HG03060 (cell line): Measurements from ENCODE around the gene PRPF40B.
"Not testable (repeated sequence)": the region's sequence is repeated elsewhere in the genome, so short reads cannot be mapped to it uniquely, and the experiment has no call there.

ENCODE experiments used
- ATAC-seq: cut with Tn5 transposase; IDR thresholded peaks from one replicate; pipeline ENCODE4 v1.9.1; 2021; ENCODE audit warnings: low read depth, moderate number of reproducible peaks; ENCODE audit not compliant: unreplicated experiment

Gene PRPF40B

DNA sequence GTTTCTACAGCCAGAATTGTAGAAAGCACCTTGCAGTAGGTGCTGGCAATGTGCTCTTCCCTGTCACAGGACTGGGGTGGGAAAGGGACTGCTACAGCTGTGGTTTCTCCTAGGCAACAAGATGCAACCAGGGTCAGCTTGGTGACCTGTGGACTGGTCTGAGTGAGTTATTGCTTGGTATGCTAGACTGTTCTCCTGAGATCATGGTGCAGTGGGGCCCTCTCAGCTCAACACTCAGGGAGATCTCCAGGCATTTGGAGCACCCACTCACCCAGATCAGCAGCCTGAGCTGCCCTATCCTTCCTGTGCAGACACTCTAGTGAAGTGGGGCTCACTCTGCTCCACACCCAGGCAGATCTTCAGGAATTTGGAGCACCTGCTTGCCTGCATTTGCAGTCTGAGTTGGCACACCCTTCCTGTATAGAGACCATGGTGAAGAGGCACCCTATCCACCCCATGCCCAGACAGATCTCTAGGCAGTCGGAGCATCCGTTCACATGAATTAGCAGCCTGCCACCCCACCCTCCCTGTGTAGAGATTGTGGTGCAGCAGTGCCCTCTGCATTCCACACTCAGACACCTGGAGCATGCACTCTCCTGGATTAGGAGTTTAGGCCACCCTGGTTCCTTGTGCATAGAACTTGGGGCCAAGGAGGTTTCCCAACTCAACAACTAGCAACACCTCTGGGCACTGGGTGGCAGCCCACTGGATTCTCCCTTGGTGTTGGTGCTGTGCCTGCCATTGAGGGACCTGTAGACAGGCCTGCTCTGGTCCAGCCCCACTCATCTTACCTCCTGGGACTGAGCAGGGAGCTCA, 14.1 kb upstream of the PRPF40B start:
- no peak for ATAC-seq

- no peak for ATAC-seq
Observed at GRCh38 chr12:49609875-49610154, 13.5 kb upstream of the PRPF40B start.

DNA sequence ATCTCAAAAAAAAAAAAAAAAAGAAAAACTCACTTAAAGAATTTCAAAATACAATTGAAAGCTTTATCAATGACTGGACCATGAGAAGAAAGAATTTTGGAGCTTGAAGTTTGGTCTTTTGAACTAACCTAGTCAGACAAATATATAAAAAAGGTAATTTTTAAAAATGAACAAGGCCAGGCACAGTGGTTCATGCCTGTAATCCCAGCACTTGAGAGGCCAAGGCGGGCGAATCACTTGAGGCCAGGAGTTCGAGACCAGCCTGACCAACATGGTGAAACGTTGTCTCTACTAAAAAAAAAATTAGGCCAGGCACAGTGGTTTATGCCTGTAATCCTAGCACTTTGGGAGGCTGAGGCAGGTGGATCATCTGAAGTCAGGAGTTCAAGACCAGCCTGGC, 12.6 kb upstream of the PRPF40B start:
- ATAC-seq, result not testable (repeated sequence)

- ATAC-seq, result no peak
Observed at GRCh38 chr12:49612210-49612609, 11.2 kb upstream of the PRPF40B start.

DNA sequence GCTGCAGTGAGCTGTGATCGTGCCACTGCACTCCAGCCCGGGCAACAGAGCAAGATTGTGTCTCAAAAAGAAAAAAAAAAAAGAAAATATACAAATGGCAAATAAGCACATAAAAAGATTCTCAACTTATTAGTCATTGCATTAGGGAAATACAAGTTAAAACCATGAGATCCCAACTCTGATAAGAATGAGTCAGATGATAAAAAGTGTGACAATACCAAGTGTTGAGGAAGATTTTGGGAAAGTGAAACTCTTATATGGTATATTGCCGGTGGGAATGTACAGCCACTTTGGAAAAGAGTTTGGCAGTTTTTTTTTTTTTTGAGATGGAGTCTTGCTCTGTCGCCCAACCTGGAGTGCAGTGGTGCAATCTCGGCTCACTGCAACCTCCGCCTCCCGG, 7.6 kb upstream of the PRPF40B start:
- ATAC-seq, result no peak

GRCh38 chr12:49616533-49617219, 6.7 kb upstream of the PRPF40B start:
- no peak for ATAC-seq

- ATAC-seq, result no peak
Observed at GRCh38 chr12:49618576-49618975, 4.8 kb upstream of the PRPF40B start.

DNA sequence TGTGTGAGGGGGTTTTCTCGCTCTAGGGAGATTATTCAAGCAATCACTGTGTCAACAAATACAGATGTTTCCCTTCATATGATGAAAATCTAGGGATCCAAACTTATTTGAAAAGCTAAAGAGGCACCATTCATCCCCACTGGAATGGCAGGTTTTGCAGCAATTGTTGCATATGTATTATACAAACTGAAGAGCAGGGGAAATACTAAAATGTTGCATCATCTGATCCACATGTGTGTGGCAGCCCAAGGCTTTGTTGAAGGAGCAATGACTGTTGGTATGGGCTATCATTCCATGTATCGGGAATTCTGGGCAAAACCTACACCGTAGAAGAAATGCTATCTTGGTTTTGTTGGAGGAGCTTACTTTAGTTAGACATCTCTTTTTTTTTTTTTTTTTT, 4.1 kb upstream of the PRPF40B start:
- no peak for ATAC-seq

GRCh38 chr12:49621651-49622500, 1.5 kb upstream of the PRPF40B start:
- no peak for ATAC-seq

GRCh38 chr12:49622501-49623141, 740 bp upstream of the PRPF40B start:
- ATAC-seq, result no peak

DNA sequence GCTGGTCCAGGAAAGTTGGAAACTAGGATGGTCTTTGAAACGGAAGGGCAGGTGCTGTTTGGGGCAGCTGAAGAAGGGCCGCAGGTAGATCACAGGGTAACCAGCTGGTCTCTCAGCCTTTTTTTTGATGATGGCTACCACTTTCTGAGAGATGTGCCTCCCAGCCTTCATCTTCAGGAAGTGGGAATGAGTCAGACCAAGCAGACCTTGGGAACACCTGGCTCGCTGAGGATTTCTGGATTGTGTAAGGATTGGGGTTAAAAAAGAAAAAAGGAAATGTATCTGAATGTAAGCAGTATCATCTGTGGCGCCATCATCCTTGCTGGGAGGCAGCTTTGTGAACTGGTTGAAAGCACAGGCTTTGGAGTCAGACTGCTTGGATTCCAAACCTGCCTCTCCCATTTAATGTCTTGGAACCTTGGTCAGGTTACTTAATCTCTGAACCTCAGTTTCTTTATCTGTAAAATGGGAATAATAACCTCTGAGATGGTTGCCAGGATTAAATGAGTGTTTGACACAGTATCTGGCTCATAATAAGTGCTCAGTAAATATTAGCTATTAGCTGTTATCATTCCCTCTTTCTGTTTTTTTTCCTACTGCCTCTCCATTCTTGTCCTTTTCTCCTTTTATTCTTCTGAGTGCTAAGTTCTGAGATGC, 1.7 kb downstream of the PRPF40B start:
- no peak for ATAC-seq

GRCh38 chr12:49626169-49626835, 2.9 kb downstream of the PRPF40B start:
- ATAC-seq, result no peak

DNA sequence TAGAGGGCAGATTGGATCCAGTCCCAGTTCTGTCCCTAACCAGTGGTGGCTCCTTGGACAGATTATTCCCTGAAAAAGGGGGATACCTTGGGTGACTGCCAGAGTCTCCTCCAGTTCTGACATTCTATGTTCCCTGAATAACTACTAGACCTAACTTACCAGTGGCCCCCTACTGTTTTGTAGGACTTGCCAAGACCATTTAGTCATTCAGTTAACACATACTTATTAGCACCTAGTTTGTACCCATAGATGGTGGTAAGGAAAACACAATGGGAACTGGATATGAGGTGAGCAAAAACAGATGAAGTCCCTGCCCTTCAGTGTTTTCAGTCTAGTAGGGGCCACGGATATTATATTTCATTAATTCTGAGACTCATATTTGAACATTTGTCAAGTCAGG, 3.5 kb downstream of the PRPF40B start:
- ATAC-seq, result no peak

DNA sequence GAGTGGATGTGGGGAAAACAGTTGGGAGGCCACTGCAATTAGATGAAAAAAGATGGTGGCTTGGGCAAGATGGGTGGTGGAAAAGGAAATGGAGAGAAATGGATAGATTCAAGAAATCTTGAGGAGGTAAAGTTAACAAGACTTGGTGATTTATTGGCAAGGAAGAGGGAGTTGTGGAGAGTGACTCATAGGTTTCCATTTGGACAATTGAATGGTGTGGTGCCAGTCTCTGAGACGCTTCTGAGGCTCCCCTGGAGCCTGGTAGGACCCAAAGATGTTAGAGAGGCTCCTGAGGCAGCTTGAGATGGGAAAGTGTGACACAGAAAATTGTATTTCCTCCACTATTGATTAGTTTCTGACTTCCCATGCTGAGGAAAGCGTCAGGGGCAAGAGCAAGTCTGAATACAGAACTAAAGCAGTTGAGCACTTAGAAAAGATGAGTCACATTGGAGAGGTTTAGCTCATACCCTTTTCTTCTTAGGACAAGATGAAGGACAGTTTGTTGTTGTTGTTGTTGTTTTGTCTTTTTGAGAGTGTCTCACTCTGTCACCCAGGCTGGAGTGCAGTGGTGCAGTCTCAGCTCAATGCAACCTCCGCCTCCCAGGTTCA, 4.5 kb downstream of the PRPF40B start:
- no peak for ATAC-seq

- no peak for ATAC-seq
Observed at GRCh38 chr12:49631336-49631907, 8.1 kb downstream of the PRPF40B start.

DNA sequence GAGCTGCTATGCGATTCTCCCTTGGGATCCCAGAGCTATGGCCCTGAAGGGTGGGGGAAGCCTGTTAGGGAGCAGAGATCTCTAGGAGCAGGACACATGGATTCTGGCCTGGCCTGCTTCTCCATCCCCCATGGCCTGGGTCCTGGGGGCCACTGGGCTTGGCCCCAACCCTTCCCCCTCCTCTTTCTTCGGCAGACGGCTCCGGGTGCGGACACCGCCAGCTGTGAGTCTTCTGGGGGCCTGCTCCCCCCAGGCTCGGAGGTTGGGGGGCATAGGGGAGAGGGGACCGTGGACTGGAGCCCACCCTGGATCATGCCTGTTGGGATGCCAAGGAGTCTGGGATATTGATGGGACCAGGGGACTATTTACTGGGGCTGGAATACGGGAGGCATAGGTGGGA, 9.0 kb downstream of the PRPF40B start:
- no peak for ATAC-seq

DNA sequence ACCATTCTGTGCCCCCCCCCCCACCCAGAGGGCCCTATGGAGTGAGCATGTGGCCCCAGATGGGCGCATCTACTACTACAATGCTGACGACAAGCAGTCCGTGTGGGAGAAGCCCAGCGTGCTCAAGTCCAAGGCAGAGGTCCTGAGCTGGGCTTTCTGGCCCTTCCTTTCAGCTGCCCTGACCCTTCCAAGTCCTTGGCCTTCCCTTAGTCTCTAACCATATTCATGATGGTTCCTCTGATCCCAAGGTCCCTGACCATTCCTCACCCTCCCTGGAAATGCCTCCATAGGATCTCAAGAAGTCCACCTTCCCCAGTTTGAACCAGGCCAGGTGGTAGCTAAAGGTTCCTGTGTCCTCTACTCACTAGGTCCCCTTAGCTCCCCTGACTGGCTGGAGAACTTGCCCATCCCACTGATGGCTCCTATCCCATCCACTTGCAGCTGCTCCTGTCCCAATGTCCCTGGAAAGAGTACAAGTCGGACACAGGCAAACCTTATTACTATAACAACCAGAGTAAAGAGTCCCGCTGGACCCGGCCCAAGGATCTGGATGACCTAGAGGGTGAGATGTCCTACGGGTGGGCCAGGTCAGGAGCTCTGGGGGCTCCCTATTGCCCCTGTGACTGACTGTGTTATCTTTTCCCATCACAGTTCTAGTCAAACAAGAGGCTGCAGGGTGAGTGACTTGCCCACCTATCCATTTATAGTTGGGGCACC, 9.8 kb downstream of the PRPF40B start:
- no peak for ATAC-seq

- no peak for ATAC-seq
Observed at GRCh38 chr12:49633703-49634345, 10.5 kb downstream of the PRPF40B start.
